HG03342 (cell line): ENCODE results near the gene DNAJB12.
"Not testable (repeated sequence)": the region's sequence is repeated elsewhere in the genome, so short reads cannot be mapped to it uniquely, and the experiment has no call there.

ENCODE experiments used
- ATAC-seq: cut with Tn5 transposase; IDR thresholded peaks from one replicate; pipeline ENCODE4 v1.9.1; 2021; ENCODE audit warnings: mild to moderate bottlenecking, moderate library complexity; ENCODE audit not compliant: unreplicated experiment

DNAJB12 gene

DNA sequence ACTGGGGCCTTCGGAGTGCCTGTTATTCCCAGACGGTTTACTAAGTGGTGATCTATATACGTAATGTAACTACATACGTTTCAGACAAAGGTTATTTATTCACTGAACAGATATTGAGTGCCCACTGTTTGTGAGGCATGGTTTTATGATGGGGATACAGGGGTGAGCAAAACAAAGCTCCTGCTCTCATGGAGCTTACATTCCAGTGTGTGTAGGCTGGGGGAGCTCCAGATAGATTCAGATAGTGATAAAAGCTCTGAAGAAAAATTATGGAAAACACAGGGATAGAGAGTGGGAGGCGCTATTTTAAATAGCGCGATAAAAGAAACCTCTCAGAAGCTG is 466 bp upstream of the DNAJB12 start:
- ATAC-seq = no peak

DNA sequence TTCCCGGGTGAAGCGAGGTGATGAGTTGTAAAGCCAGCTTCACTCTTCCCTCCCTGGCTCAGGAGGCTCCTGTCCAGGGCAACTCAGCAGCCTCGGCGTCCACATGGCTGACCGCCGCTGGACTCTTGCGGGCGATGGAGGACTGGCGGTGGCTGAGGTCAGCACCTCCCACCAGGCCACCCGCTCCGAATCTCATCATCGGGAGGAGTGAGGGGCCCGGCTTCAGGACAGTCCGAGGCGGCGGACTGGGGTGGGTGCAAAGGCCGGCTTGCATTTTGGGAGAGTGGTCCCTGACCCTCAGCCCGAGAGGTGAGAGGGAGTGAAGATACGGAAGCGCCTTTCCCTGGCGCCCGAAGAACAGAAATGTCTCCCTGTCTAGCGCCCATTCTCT is 759 bp downstream of the DNAJB12 start:
- ATAC-seq = peak; percentile 2

DNA sequence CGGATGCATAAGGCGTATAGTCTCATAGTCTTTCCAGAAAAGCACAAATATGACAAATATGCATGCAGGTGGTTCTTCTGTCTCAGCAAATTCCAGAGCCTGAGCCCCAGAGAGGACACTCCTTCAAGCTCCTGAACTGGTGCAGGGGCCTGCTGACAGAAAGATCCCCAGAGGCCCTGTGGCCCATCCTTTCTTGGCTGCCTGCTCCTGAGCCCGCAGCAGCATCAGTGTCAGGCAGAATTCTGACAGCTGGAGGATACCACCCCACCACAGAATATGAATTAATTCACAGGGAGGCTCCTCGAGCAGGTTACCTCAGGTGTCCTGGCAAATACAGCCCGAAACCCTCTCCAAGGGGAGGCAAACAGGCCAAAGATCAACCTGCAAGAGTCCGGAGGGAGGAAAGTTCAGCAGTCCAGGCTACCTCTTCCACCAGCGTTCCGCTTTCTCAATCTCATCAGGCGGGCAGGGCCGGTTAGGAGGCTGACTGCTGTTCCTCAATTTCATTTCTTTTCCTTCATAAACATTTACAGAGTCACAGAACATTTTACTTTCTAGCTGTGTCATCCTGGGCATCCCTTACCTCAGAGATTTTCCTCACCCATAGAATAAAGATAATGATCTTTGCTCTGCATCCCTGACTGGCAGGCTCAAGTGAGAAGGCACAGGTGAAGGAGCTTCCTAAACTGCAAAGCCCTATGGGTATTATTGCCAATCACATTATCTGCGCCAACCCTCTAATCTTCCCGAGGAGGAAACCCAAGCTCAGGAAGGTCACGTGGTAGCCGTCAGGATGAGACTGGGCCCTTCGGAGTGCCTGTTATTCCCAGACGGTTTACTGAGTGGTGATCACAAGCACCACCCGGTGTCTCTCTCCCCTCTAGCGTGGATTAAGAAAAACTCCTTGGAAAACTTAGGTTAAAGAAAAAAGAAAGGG is 1.4 kb downstream of the DNAJB12 start:
- no peak for ATAC-seq

DNA sequence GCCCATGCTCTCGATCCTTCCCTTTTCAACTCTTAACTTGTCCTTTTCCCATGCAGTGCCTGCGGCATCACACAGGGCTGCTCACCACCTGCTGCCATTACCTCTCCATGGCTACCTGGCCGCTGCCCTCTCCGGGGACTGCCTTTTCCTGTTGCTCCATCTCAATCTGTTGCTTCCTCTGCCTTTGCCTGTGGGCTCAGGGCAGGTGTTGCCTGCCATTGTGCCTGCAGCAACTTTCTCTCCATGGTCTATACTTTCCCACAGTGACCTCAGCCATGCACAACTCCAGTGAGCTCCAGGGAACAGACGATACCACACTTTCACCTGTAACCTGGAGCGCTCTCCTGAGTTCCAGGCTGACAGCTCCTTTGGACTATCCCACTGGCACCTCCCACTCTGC is 3.2 kb downstream of the DNAJB12 start:
- ATAC-seq = no peak

DNA sequence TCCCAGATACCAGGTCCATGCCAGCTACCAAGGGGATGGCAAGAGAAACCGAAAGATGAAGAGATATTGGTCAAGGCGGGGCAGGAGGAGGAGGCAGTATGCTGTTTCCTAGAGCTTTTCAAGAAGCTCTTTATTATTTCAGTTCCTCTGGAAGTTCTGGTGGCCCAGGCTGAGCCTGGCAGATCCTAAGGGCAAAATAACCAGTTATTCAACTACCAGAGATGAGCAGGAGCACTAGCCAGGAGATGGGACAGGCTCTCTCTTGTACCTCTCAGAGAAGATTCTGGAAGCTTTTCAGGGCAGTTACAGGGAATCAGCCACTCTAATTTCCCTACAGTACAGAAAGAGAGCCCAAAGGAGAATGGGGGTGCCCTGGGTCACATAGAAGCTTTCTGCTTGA is 5.3 kb downstream of the DNAJB12 start:
- no peak for ATAC-seq

GRCh38 chr10:72348282-72348681 is 6.4 kb downstream of the DNAJB12 start:
- ATAC-seq = no peak

DNA sequence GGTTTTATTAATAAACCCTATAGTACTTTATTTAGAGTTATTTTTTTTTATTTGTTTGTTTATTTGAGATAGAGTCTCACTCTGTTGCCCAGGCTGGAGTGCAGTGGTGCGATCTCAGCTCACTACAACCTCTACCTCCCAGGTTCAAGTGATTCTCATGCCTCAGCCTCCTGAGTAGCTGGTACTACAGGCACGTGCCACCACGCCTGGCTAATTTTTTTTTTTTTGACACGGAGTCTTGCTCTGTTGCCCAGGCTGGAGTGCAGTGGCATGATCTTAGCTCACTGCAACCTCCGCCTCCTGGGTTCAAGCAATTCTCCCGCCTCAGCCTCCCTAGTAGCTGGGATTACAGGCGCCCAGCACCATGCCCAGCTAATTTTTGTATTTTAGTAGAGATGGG is 8.6 kb downstream of the DNAJB12 start:
- ATAC-seq = not testable (repeated sequence)

DNA sequence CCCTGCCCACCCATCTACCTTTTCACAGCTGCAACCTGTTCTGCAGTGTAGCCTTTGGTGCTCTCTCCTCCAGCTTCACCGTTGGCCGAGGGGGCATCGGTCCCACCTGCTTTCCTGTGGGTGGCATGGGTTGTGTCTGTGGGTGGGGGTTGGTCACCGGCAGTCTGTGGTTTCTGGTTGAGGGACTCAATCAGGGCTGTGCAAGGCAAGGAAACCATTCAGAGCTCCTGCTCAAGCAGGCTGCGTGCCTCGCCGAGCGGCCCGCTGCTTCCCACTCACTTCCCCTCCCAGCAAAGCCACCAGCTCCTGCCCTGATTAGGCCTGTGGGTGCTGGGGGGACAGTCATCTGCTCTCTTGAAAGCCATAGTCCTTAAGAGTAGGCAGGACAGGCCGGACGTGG is 9.8 kb downstream of the DNAJB12 start:
- ATAC-seq = no peak

DNA sequence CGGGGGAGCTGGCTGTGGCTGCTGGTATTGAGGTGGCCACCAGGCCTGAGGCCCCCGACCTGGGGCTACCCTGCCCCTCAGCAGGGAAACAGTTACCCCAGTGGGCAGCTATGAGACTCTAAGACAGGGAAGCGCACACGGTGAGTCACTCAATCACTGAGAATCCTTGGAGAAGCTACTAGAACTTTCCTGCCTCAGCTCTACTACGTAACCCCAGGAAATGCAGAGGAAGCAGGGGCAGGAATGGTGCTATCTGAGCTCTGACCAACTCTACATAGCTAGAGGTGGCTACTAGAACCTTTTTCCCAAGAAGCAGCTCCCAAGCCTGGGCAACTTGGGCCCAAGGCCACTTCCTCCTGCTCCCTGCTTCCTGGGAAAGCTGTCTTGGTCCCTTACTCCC is 11.8 kb downstream of the DNAJB12 start:
- no peak for ATAC-seq

DNA sequence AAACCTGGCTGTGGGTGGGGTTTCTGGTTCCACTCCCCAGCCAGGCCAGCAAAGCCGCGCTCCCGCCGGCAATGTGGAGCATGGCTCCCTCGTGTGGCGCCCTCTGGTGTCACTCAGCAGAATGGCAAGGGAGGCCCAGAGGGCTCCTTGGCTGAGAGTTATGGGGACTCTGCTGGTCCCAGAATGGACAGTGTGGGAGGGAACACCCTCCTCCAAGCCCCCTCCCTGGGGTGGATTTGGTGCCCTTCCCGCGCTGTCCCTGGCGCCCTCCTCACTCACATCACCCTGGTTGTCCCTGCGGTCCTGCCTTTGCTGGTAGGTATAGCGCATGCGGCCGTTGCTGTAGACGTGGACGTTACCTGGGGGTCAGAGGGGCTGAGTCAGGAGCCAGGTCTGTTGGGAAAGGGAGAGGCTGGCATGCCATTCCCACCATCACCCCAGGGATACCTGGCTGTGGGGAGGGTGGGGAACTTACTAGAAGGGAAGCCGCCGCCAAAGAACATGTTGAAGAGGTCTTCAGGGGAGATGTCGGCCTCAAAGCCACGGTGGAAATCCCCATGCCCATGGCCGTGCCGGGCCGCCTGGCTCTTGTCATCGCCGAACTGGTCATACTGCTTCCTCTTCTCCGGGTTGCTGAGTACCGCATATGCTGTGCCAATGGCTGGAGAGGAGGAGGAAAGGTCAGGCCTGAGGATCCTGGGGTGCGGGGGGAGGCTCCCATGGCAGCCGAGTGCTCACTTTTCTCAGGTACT is 14.0 kb downstream of the DNAJB12 start:
- no peak for ATAC-seq

GRCh38 chr10:72338180-72338579 is 16.5 kb downstream of the DNAJB12 start:
- ATAC-seq = no peak

- ATAC-seq = no peak
Measured at GRCh38 chr10:72337722-72338121, 17.0 kb downstream of the DNAJB12 start.

DNA sequence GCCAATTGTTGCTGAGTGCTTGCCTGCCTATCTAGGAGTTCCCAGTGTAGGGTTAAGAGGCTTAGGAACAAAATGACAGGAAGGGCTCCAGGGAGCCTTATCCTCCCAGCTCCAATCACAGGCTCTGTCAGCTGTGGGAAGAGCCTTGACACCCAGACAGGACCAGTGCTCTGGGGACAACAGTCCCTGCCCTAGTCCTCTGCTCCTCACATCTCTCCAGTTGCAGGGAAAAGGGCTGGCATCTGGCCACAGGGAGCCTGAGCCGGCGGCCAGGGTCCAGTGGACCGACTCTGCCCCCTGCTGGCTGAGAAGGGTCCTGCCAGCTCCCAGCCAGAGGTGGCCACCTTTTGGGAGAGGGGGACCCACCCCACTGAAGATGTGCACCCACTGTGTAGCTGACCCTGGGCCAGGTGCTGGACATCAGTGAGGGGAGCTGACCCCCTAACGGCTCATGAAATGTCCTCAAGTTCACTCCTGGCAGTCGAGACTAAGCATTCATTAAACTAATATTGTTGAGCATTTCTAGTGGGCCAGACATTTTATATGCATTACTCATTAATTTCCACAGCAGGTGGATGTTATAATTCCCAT is 17.6 kb downstream of the DNAJB12 start:
- no peak for ATAC-seq

- ATAC-seq = no peak
Measured at GRCh38 chr10:72336259-72337038, 18.3 kb downstream of the DNAJB12 start.

DNA sequence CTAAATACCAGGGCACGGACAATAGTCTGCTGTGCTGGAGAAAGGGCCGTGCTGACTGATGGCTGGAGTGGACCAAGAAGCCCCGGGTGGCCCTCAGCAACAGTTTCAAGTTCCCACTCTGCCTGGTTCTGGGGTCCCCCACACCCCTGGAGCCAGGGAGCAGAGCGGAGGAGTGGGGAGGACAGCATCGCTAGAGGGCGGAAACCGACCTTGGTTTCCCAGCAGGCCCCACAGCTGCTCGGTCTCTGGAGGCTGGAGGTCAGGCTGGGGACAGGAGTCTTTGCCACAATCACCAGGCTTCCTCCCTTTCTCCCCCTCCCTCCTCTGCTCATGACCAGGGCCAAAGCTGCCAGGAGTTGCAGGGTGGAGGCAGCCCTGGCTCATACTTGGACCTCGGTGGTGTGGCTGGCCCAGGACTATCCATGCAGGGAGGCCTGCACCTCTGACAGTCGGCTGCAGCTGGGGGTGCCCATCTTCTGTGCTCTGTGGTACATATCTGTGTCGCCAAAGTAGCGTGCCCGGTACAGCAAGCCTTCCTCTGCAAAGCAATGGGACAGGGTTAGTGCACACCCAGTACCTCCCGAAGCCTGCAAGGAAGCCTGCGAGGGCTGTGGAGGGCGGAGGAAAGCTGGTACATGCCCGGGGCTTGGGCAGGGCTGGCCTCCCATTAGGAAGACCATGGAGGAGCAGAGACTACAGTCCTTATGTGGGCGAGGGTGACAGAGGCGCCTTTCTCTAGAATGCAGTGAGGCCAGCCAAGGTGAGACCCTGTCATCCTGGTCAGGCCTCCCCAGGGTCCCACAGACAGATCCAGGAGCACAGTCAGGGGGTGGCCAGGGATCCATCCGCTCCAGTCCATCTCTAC is 19.1 kb downstream of the DNAJB12 start:
- ATAC-seq = peak; percentile 40

DNA sequence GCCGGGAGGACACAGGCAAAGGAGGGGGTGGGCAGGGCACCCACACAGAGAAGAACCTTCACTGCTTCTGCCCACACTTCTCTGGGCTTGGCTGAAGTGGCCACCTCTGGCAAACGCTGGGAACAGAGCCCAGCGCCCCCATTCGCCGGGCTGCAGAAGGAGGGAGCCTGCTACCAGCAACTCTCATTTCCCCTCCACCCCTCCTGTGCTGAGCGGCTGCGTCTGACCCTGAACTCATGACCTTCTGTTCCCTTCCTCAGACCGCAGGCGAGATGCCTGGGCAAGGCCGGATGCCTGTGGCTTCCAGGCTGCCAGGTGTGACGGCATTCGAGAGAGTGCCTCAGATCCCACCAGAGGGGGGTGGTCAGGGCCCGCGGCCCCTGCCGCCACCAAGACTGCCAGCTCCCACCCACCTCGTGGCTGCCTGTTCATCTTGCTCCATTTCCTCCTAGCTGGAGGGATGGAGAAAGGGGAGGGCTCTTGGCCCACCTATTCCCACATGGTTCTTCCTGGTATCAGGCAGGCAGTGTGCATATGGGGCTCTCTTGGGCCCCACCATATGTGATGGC is 19.8 kb downstream of the DNAJB12 start:
- ATAC-seq = peak; percentile 76

DNA sequence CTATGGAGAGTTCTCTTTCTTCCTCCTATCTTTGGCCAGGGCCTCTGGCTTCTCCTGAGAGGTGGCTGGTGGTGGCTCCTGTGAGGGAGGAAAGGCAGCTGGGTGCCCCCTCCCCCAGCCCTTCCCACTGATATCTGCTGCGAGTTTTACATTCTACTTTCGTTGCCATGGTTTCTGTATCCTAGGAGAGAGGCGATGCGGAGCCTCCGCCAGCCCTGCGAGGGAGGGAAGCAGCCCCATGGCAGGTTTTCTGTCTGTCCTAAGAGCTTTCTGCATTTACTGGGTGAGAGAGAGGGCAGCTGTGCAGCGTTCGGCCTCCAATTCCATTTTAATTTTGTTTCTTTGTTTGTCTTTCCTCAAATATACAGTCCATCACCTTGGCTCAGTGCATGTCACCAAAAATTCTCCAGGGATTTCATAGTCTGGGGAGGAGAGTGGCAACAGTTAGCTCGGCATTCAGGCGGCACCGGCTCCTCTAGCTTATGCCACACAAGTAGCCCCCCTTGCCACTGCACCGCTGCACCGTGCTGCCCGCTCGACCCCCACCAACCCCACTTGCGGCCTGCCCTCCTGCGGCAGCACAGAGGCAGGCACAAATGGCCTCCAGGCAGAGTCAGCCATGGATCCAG is 20.4 kb downstream of the DNAJB12 start:
- no peak for ATAC-seq

DNA sequence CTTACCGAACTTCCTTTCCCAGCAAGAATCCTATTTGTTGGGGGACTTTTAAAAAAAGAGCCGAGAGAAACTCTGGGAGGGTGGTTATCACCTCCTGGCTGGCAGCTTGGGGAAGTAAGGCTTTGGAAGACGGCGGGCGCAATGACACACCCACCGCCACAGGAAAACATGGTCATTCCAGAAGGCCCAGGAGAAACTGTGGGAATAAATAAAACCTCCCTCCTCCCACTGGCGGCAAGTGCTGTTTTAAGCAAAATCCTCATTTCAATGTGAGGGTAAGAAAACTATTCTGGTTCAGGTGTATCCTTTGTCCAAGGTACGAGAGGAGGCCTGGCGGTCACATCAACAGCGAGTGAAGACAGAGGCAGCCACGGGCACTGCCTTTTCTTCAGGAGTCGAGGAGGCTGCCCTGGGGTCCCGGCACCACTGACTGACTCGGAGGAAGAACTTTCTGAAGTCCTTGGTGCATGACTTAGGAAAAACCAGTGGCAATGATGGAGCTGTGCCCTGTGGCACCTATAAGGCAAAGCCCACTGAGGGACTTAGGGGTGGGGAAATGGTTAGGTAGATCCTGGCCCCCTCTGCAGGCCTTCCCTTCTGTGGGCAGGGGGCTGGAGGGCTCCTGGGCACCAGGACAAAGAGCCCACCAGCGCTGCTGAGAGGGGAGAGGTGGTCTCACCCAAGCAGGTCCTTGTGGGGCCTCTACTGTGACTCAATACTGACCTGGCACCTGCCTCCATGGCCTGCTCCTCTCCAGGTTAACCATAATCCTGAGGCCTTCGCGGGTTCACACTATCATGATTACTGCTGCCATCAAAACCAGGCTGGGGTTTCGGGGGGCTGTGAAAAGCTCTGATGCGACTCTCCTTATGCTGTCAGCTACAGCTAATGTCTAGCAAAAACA is 21.4 kb downstream of the DNAJB12 start:
- ATAC-seq = no peak
